PC-3 (cell line): Measurements from ENCODE around the gene SAA4.

Source experiments
- EZH2 ChIP-seq: fragments of 300-600 bp; sonication (generic); IDR thresholded peaks from one replicate; pipeline ENCODE4 v1.6.1; 2017; ENCODE audit warnings: antibody characterized with exemption, mild to moderate bottlenecking, low read length; ENCODE audit not compliant: unreplicated experiment
- TF ChIP-seq, protein P1 (sequence below): fragments of 300-600 bp; sonication (generic); conservative IDR thresholded peaks from 2 replicates; pipeline ENCODE4 v1.5.1; 2017; ENCODE audit warnings: antibody characterized with exemption, low read depth, mild to moderate bottlenecking, low read length

DNA sequence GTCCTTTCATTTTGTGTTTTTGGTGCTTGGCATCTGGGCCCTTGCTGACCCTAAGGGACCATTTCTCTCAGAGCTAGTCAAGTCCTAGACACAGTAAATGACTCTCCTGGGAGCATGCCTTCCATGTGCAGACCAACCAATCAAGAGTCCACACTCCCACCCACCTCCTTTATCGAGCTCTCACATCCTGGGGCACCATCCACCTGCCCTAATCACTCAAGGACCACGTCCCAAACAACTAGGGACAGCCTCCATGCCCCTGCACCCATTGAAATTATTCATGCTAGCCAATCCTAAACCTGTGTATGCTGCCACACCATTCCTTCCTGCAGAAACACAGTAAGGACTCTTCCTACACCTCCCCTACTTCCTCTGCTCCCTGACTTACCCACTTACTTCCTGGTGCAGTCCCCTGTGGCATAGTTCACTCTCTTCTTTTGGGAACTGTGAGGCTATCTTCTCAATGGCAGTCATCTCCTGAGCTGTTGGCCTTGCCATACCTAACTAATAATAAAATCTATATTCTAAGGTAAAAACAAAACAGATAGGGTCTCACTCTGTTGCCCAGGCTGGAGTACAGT is 18.3 kb upstream of the SAA4 start:
- TF ChIP-seq EZH2, result no peak
- TF ChIP-seq, protein P1, sequence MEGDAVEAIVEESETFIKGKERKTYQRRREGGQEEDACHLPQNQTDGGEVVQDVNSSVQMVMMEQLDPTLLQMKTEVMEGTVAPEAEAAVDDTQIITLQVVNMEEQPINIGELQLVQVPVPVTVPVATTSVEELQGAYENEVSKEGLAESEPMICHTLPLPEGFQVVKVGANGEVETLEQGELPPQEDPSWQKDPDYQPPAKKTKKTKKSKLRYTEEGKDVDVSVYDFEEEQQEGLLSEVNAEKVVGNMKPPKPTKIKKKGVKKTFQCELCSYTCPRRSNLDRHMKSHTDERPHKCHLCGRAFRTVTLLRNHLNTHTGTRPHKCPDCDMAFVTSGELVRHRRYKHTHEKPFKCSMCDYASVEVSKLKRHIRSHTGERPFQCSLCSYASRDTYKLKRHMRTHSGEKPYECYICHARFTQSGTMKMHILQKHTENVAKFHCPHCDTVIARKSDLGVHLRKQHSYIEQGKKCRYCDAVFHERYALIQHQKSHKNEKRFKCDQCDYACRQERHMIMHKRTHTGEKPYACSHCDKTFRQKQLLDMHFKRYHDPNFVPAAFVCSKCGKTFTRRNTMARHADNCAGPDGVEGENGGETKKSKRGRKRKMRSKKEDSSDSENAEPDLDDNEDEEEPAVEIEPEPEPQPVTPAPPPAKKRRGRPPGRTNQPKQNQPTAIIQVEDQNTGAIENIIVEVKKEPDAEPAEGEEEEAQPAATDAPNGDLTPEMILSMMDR, result no peak
